ENCODE data around the gene OLFML2B. TPM values are rescaled to one million over a fixed set of nuclear protein-coding genes. Genes with fewer than 3 reads are reported as not detected.

OLFML2B gene
- total and polyA plus RNA-seq, 5 donors, result 1.8 to 8.9 (median 3.0) TPM

GRCh38 chr1:161956930-161957329 lies 66.7 kb downstream of the OLFML2B start:
- no peak overlapping the region for H3K27ac ChIP-seq (ENCODE audit: low read length)
- ATAC-seq, result no peak
- no peak for DNase-seq
- no peaks in the 10 kb centered on the region for H3K27me3 ChIP-seq (ENCODE audit: control insufficient read depth, insufficient read depth)
- H3K4me3 ChIP-seq (ENCODE audit: low read length), result no peak overlapping the region
- no peaks in the 10 kb centered on the region for H3K4me1 ChIP-seq (ENCODE audit: control insufficient read depth, insufficient read depth, low read length)
- WGBS, result 80% methylated on average over 3 of the region's 3 CpGs
- intact Hi-C loops (cut with DNase I), result no loop called here
- H3K9me3 ChIP-seq (ENCODE audit: control insufficient read depth, low read length), result no peaks in the 10 kb centered on the region

GRCh38 chr1:161956097-161956496 lies 67.6 kb downstream of the OLFML2B start:
- no peak overlapping the region for H3K27ac ChIP-seq (ENCODE audit: low read length)
- H3K27me3 ChIP-seq (ENCODE audit: control insufficient read depth, insufficient read depth), result no peaks in the 10 kb centered on the region
- intact Hi-C loops (cut with DNase I), result no loop called here
- H3K4me3 ChIP-seq (ENCODE audit: low read length), result no peak overlapping the region
- ATAC-seq (no peak), DNase-seq (no peak)
- no peaks in the 10 kb centered on the region for H3K9me3 ChIP-seq (ENCODE audit: control insufficient read depth, low read length)
- H3K4me1 ChIP-seq (ENCODE audit: control insufficient read depth, insufficient read depth, low read length), result no peaks in the 10 kb centered on the region
- WGBS, result 76% methylated on average over 4 of the region's 4 CpGs

GRCh38 chr1:161955606-161956005 lies 68.1 kb downstream of the OLFML2B start:
- Histone ChIP-seq H3K9me3 (ENCODE audit: control insufficient read depth, low read length) (no peaks in the 10 kb centered on the region), H3K4me3 (ENCODE audit: low read length) (no peak overlapping the region), H3K4me1 (ENCODE audit: control insufficient read depth, insufficient read depth, low read length) (no peaks in the 10 kb centered on the region), H3K27ac (ENCODE audit: low read length) (no peak overlapping the region), H3K27me3 (ENCODE audit: control insufficient read depth, insufficient read depth) (no peaks in the 10 kb centered on the region)
- DNase-seq (no peak), ATAC-seq (no peak)
- 84% methylated on average over 2 of the region's 2 CpGs for WGBS
- intact Hi-C loops (cut with DNase I), result no loop called here

- ATAC-seq (no peak), DNase-seq (no peak)
- intact Hi-C loops (cut with DNase I), result no loop called here
- H3K27me3 ChIP-seq (ENCODE audit: control insufficient read depth, insufficient read depth), result no peaks in the 10 kb centered on the region
- H3K27ac ChIP-seq (ENCODE audit: low read length), result no peak overlapping the region
- H3K9me3 ChIP-seq (ENCODE audit: control insufficient read depth, low read length), result no peaks in the 10 kb centered on the region
- H3K4me3 ChIP-seq (ENCODE audit: low read length), result no peak overlapping the region
- no peaks in the 10 kb centered on the region for H3K4me1 ChIP-seq (ENCODE audit: control insufficient read depth, insufficient read depth, low read length)
Observed at GRCh38 chr1:161954466-161954865, 69.2 kb downstream of the OLFML2B start.

GRCh38 chr1:161954050-161954449 lies 69.6 kb downstream of the OLFML2B start:
- no peaks in the 10 kb centered on the region for H3K27me3 ChIP-seq (ENCODE audit: control insufficient read depth, insufficient read depth)
- intact Hi-C loops (cut with DNase I), result no loop called here
- H3K9me3 ChIP-seq (ENCODE audit: control insufficient read depth, low read length), result no peaks in the 10 kb centered on the region
- H3K4me3 ChIP-seq (ENCODE audit: low read length), result no peak overlapping the region
- DNase-seq (no peak), ATAC-seq (no peak)
- no peak overlapping the region for H3K27ac ChIP-seq (ENCODE audit: low read length)
- no peaks in the 10 kb centered on the region for H3K4me1 ChIP-seq (ENCODE audit: control insufficient read depth, insufficient read depth, low read length)
- 48% methylated on average over 2 of the region's 2 CpGs for WGBS

GRCh38 chr1:161953256-161953920 lies 70.3 kb downstream of the OLFML2B start:
- Histone ChIP-seq H3K4me1 (ENCODE audit: control insufficient read depth, insufficient read depth, low read length) (no peaks in the 10 kb centered on the region), H3K4me3 (ENCODE audit: low read length) (no peak overlapping the region), H3K27ac (ENCODE audit: low read length) (no peak overlapping the region), H3K9me3 (ENCODE audit: control insufficient read depth, low read length) (no peaks in the 10 kb centered on the region), H3K27me3 (ENCODE audit: control insufficient read depth, insufficient read depth) (no peaks in the 10 kb centered on the region)
- no peak for DNase-seq
- intact Hi-C loops (cut with DNase I), result no loop called here
- WGBS, result 84% methylated on average over 5 of the region's 5 CpGs
- no peak for ATAC-seq

GRCh38 chr1:161952607-161953172 lies 71.0 kb downstream of the OLFML2B start:
- Histone ChIP-seq H3K27ac (ENCODE audit: low read length) (no peak overlapping the region), H3K4me1 (ENCODE audit: control insufficient read depth, insufficient read depth, low read length) (no peaks in the 10 kb centered on the region), H3K9me3 (ENCODE audit: control insufficient read depth, low read length) (no peaks in the 10 kb centered on the region), H3K27me3 (ENCODE audit: control insufficient read depth, insufficient read depth) (no peaks in the 10 kb centered on the region), H3K4me3 (ENCODE audit: low read length) (no peak overlapping the region)
- DNase-seq (no peak), ATAC-seq (no peak)
- intact Hi-C loops (cut with DNase I), result no loop called here
- 91% methylated on average over 3 of the region's 3 CpGs for WGBS

GRCh38 chr1:161951646-161952045 lies 72.0 kb downstream of the OLFML2B start:
- H3K27ac ChIP-seq (ENCODE audit: low read length), result no peak overlapping the region
- H3K4me3 ChIP-seq (ENCODE audit: low read length), result no peak overlapping the region
- intact Hi-C loops (cut with DNase I), result no loop called here
- H3K4me1 ChIP-seq (ENCODE audit: control insufficient read depth, insufficient read depth, low read length), result no peaks in the 10 kb centered on the region
- no peak for ATAC-seq
- H3K27me3 ChIP-seq (ENCODE audit: control insufficient read depth, insufficient read depth), result no peaks in the 10 kb centered on the region
- DNase-seq, result no peak
- 94% methylated on average over 1 of the region's 1 CpG for WGBS
- H3K9me3 ChIP-seq (ENCODE audit: control insufficient read depth, low read length), result no peaks in the 10 kb centered on the region

GRCh38 chr1:161950377-161950776 lies 73.3 kb downstream of the OLFML2B start:
- no peaks in the 10 kb centered on the region for H3K9me3 ChIP-seq (ENCODE audit: control insufficient read depth, low read length)
- DNase-seq, result no peak
- WGBS, result 81% methylated on average over 1 of the region's 1 CpG
- no peak for ATAC-seq
- intact Hi-C loops (cut with DNase I), result no loop called here
- no peak overlapping the region for H3K4me3 ChIP-seq (ENCODE audit: low read length)
- no peak overlapping the region for H3K27ac ChIP-seq (ENCODE audit: low read length)
- H3K4me1 ChIP-seq (ENCODE audit: control insufficient read depth, insufficient read depth, low read length), result no peaks in the 10 kb centered on the region
- H3K27me3 ChIP-seq (ENCODE audit: control insufficient read depth, insufficient read depth), result no peaks in the 10 kb centered on the region

- Histone ChIP-seq H3K27me3 (ENCODE audit: control insufficient read depth, insufficient read depth) (no peaks in the 10 kb centered on the region), H3K4me1 (ENCODE audit: control insufficient read depth, insufficient read depth, low read length) (no peaks in the 10 kb centered on the region), H3K9me3 (ENCODE audit: control insufficient read depth, low read length) (no peaks in the 10 kb centered on the region), H3K4me3 (ENCODE audit: low read length) (no peak overlapping the region), H3K27ac (ENCODE audit: low read length) (no peak overlapping the region)
- no peak for ATAC-seq
- intact Hi-C loops (cut with DNase I), result no loop called here
- DNase-seq, result no peak
- WGBS, result 75% methylated on average over 2 of the region's 2 CpGs
Observed at GRCh38 chr1:161949548-161949947, 74.1 kb downstream of the OLFML2B start.

- DNase-seq, result no peak
- no peak for ATAC-seq
- Histone ChIP-seq H3K4me1 (ENCODE audit: control insufficient read depth, insufficient read depth, low read length) (no peaks in the 10 kb centered on the region), H3K4me3 (ENCODE audit: low read length) (no peak overlapping the region), H3K9me3 (ENCODE audit: control insufficient read depth, low read length) (no peaks in the 10 kb centered on the region), H3K27ac (ENCODE audit: low read length) (no peak overlapping the region), H3K27me3 (ENCODE audit: control insufficient read depth, insufficient read depth) (no peaks in the 10 kb centered on the region)
- intact Hi-C loops (cut with DNase I), result no loop called here
- 81% methylated on average over 4 of the region's 4 CpGs for WGBS
Observed at GRCh38 chr1:161948435-161948834, 75.2 kb downstream of the OLFML2B start.

Measured in right cardiac atrium (tissue), 5 donors.